GM19452 (cell line): ENCODE measurements around the gene LMBRD1.
"Not testable (repeated sequence)": the region's sequence is repeated elsewhere in the genome, so short reads cannot be mapped to it uniquely, and the experiment has no call there.

ENCODE experiments used
- ATAC-seq: cut with Tn5 transposase; IDR thresholded peaks from one replicate; pipeline ENCODE4 v1.9.1; 2021; ENCODE audit not compliant: unreplicated experiment

LMBRD1 gene

DNA sequence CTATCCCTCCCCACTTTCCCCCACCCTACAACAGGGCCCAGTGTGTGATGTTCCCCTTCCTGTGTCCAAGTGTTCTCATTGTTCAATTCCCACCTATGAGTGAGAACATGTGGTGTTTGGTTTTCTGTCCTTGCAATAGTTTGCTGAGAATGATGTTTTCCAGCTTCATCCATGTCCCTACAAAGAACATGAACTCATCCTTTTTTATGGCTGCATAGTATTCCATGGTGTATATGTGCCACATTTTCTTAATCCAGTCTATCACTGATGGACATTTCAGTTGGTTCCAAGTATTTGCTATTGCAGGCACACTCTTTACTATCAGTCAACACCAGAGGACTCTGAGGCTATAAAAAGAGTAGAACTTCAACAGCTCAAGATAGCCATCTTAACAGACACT, 2.0 kb upstream of the LMBRD1 start:
- not testable (repeated sequence) for ATAC-seq

DNA sequence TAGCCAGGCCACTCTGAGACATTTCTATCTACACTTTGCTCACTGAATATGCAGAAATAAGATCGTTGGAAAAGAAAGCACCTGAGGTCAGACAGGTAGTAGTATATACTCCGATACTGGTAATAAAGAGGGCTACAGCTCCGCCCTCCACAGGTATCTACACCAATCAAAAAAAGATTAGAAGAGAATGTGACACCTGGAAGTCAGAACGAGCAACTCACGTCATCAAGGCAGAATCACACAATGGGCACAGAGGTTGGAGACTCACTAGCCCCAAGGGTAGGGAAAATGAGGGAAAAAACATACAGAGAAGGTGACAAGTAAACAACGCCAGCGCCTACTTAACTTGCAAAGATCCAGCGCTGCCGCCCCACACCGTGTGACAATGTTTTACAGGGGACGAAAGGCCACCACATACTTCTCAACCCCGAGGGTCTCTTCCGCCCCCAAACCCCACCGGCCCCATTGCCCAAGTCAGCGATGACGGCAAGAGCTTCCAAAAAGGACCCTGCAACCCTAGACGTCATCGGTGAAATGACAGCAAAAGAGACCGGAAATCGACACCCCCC, 653 bp downstream of the LMBRD1 start:
- peak; percentile 26 for ATAC-seq

DNA sequence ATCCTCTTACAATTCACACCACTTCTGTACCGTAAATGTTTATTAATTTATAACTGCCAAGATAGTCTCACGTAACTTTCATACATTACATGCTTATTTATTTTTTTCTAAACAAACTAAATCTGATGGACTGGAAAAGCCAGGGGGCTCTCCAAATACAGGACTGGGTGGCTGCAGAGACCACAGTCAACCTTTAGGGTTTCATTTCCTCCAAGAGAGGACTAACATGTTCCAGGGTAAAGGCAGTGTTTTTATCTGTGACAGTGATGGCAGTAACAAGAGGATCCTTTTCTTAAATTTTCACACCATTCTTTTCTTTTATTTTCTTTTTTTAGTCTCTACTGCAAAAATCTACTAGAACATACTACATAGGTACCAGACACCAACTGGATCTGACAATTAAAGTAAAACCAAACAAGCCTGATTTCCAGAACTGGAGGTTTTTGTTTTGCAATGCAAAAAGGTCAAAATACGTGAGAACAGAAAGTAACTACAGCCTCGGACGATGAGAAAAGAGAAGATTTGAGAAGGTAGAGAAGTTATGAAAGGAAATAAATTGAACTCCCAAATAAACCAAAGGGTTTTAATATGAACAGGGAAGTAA, 1.2 kb downstream of the LMBRD1 start:
- peak; percentile 37 for ATAC-seq

DNA sequence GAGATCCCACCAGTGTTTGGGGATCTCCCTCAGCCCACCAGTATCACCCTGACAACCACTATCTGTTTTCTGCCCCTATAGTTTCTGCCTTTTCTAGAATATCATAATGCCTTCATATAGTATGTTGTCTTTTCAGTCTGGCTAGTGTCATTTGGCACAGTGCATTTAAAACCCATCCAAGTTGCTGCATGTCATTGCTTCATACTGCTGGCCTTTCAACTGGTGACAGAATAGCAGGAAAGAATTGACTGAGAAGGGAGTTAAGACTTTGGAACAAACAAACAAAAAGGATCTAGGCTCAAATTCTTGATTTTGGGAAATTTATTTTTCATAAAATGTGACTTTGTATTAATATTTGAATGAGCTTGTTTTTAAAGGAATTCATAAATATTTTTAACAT, 4.5 kb downstream of the LMBRD1 start:
- no peak for ATAC-seq

DNA sequence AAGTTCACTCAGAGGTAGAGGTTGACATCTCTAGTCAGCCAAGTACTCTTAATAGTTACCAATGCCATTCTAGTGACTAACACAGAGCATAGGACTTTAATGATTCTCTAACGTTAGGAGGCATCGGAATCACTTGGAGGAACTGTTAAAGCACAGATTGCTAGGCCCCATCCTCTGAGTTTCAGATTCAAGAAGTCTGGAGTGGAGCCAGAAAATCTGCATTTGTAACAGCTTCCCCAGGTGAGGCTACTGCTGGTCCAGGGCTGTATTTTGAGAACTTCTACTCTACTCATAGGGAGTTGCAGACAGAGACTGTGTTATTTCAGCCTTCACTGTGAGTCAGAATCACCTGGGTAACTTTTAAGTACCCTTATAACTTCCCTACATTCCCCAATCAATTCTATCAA, 5.7 kb downstream of the LMBRD1 start:
- ATAC-seq = peak; percentile 57

DNA sequence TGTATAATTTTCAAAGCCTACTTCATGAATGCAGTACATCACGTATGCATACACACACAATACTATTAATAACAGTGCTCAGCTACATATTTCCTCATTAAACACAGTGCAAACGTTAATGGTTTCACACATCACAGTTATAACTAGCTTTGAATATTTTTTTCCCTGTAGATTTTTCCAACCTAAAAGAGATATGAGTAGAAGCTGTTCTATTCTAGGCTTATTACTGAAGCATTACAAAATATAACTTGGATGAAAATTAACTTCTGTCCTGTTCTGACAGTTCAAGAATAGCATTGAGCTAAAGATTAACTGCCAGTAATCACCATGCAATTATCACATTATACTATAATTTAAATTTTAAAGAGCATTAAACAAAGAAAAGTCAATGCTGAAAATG, 6.2 kb downstream of the LMBRD1 start:
- ATAC-seq = peak; percentile 25

DNA sequence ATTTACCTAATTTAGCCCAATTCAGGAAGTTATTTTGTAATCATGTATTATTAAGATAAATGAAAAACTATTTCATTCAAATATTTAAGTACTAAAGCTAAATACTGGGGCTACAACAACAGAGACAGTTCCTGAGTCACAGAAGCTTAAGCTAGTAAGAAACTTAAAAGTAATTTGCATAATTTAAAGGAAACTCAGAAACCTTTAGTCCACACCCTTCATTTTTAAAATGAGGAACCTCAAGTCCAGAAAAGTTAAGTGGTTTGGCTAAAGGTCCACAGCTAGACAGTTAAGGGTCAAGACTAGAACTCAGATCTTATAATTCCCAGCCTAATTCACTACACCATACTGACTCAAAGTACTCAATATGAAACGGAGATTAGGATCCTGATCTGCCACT, 7.2 kb downstream of the LMBRD1 start:
- no peak for ATAC-seq

DNA sequence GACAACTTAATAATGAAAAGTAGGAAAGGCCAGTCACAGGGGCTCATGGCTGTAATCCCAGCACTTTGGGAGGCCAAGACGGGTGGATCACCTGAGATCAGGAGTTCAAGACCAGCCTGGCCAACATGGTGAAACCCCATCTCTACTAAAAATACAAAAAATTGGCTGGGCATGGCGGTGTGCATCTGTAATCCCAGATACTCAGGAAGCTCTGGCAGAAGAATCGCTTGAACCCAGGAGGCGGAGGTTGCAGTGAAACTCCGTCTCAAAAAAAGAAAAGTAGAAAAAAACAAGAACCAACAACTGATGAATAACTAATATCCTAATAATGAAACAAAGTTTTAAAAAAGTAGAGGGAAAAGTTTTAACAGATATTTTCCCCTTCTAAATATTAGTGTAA, 9.4 kb downstream of the LMBRD1 start:
- ATAC-seq = not testable (repeated sequence)

DNA sequence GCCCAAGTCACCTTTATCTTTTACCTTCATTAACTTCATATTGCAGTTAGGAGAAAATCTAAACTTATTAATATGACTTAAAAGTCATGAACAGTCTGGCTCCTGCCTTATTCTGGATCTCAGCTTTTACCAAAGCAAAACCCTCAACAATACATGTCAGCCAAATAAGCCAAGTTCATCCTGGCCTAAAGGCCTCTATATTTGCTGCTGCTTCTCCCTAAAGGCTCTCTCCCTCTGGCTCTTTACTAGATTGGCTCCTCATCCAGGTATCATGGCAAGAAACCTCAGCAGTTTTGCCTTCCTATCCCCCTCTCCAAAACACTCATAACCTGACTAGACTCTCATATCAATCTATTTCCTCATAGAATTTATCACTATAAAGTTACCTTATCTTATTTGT, 11.1 kb downstream of the LMBRD1 start:
- no peak for ATAC-seq

DNA sequence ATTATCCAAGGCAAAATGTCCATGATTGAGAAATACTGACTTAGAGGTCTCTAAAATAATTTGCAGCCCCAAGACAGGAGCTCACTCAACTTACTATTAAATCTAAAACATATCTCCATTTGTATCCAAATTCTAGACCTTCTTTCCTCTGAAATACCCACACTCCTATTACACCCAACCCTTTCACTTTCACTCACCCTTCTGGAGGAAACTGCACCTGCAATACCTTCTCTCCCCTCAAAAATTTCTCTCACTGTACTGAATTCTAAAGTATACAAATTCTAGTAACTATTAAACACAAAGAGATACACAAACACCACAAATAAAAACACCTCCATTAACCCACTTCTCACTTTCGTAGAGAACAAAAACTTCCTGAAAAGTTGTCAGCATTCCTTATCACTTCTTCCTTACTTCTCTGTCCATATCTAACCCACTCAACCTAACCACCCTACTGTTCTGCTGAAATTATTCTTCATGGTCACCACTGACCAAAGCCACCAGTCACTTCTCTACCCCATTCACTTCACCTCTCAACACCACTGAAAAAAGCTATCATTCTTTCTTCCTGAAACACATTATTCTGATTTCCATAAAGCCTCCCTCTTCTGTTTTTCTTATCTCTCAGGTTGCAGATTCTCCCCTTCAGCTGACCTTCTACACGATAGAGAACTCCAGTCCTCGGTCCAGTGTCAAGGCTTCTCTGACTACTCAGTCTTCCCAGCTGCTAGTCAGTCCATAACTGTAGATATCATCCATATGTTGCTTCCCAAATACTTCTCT, 12.0 kb downstream of the LMBRD1 start:
- ATAC-seq = peak; percentile 69

DNA sequence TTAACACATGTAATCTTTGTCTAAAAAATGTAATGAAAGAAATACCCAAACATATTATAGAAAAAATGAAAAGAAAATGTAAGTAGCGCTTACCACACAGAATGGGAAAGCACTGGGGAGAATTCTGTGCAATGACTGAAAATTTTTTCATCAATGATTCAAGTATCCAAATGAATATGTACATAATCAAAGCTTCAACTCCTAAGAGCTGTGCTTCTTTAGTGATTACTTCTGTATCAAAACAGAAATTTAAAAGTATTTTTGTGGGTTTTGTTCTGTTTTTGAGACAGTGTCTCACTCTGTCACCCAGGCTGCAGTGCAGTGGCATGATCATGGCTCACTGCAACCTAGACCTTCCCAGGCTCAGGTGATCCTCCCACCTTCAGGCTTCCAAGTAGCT, 13.7 kb downstream of the LMBRD1 start:
- no peak for ATAC-seq

DNA sequence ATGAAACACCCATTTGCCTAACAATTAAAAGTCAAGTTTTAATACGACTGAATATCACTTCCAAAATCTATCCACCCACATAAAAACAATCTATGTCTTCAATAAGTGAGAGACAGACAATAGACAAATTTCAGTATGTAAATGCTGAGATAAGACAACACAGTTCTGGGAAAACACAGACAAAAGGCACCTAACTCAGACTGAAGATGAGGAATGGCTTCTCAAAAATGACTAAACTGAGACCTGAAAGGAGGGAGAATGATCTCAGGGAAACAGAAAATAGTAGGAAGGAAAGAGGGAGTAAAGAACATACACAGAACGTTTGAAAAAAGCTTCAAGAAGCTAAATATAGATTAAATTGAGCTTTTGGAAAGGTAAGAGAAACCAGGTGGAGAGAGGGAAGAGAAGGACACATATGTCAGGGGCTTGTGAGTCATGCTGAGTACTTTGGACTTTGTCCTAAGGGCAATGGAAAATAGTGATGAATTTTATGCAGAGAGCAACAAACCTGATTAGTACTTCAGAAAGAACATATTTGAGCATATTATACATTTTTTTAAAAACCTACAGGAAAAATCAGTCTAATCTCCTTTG, 16.1 kb downstream of the LMBRD1 start:
- ATAC-seq = no peak

DNA sequence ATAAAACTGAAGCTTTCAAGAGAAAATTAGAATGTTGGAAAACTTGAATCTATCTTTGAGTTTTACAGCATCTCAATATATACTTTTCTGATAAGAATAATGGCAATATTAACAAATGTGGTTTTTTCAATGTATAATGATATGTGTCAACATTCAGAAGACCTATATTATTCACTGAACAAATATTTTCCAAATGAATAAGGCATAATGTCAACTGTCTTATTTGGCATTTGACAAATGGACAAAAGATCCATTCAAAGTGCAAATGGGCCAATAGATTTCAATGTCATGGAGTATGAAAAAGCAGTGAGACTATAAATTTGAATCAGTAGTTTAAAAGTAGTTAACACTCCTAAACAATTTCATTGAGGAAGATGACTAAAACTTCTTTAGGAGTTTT, 20.9 kb downstream of the LMBRD1 start:
- ATAC-seq = no peak

DNA sequence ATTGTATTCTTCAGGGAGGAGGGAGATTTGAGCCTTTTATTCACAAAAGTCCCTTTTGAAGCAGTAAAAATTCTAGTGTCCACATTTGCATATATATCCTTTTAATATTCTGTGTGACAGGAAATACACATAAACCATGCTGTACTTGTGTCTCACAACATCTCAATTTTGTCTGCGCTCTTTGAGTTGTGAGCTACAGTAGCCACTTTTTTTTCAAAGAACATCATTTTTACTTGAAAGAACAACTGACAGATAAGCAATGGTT, 21.3 kb downstream of the LMBRD1 start:
- ATAC-seq = no peak

DNA sequence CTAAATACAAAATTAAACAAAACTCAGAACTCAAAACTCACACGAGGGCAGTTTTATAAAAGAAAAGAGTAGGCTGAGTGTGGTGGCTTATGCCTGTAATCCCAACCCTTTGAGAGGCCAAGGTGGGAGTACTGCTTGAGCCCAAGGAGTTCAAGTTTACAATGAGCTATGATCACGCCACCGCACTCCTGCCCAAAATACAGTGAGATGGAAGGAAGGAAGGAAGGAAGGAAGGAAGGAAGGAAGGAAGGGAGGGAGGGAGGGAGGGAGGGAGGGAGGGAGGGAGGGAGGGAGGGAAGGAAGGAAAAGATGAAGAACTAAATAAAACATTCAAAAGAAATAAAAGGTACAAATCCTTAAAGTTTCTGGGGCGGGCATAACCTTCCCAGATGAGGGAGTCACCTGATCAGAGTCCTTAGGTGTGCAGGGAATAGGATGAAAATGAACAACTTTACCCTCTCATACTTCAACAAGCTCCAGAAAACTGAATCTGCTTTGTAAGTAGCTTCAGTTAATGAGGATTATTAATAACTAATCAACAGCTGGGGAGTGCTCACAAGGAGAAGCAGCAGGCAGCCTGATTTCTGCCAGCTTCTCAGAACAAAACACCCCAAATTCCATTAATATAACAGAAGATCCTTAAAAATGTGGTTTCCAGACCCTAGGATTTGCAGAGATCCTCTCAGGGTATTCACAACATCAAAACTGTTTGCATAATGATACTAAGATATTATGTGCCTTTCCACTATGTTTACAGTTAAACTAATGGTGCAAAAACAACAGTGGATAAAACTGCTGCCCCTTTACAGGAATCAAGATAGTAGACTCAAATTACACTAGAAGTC, 21.8 kb downstream of the LMBRD1 start:
- ATAC-seq = no peak

DNA sequence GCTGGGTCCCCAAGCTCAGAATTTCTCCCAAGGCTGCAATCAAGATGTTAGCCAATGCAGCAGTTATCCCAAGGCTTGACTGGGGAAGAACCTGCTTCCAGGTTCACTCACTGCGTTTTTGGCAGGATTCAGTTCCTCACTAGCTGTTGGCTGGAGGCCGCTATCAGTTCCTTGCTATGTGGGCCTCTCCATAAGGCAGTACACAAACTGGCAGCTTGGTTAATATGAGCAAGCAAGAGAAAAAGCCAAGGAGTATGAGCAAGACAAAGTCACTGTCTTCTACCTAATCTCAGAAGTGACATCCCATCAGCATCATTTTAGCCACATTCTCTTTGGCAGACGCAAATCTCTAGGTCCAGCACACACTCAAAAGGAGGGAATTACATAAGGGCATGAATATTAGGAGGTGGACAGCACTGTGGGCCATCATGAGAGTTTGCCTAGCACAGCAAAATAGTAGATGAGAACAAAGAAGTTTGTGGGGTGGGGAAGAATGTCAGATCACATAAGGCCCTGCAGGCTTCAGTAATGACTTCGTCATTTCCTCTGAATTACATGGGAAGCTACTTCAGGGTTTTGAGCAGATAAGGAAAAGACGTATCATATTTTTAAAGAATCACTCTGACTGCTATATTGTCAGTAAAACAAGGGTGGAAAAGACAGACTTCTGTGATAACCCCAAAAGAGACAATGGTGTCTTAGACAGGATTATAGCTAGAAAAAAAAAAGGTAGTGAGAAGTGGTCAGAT, 25.5 kb downstream of the LMBRD1 start:
- ATAC-seq = no peak

DNA sequence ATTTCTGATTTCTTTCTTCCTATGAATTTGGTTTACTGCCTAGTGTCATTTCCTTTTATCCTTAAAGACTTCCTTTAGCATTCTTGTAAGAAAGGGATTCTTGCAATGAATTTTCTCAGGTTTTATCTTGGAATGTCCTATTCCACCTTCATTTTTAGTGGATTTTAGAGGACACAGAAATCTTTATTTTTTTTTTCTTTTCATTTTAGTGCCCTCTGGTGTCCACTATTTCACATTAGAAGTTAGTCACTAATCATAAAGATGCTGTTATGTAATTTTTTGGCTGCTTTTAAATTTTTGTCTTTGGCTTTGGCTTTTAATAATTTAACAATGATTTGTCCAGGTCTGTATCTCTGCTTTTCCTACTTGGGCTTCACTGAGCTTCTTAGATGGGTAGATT, 28.1 kb downstream of the LMBRD1 start:
- ATAC-seq = no peak

DNA sequence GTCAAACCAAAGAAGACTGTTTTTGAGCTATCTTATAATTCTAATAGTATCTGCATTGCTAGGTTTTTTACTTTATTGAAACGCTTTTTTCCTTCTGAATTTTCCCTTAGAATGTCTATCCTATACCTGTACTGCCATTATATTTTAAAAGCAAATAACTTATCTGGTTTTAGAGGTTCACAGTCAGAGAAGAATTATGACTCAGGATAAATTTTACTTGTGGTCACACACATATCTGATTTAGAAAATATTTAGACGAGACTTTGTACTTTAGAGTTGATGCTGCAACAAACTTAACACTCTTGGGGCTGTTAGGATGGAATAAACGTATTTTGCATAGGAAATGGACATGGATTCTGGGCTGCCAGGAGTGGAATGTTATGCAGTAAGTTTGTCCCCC, 33.0 kb downstream of the LMBRD1 start:
- ATAC-seq = no peak

DNA sequence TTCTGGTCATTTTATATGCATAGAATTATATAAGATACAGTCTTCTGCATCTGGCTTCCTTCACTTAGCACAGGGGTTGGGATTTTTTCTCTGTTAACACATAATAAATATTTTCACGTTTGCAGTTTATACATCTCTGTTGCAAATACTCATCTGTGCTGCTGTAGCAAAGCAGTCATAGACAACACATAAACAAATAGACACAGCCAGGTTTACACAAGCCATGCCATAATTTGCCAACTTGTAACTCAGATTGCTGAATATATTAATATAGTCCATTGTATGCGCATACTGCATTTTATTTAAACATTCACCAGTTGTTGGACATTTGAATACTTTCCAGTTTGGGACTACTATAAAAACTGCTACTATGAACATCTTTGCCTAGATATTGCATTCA, 35.0 kb downstream of the LMBRD1 start:
- ATAC-seq = no peak

DNA sequence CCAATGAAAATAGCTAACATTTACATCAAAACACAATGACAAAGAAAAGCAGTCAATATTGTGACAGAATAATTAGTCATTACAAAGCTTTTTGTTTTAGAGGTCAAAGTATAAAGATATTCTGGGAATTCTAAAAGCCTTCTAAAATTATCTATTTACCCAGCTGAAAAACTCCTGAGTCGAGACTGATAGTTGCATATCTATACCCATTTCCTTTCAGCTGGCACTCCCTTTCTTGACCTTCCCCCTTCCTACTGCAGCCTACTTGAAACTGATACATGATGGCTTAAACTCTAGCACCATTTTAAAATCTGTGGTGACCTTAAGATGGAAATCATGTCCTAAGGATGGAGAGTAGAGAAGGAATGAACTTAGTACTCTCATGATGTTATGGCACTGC, 38.6 kb downstream of the LMBRD1 start:
- no peak for ATAC-seq

DNA sequence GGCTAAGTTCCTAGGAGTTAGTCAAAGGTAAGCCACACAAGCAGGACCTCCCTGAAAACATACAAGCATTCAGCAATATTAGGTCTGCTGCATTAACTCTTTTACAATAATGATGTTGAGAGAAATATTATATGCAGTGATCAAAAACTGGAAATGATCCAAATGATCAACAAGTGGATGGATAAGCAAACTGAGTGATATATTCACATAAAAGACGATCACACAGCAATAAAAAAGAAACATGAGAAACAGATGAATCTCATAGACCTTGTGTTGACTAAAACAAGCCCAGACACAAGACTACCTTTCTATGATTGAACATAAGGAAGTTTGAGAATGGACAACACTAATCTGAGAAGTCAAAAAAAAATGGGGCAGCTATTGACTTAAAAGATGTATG, 39.9 kb downstream of the LMBRD1 start:
- no peak for ATAC-seq
